ENCODE data around the gene COL11A2. TPM values are rescaled to one million over a fixed set of nuclear protein-coding genes. Genes with fewer than 3 reads are reported as not detected.

COL11A2 gene
- total and polyA plus RNA-seq, 8 donors = 0.15 to 3.1 (median 0.54) TPM

DNA sequence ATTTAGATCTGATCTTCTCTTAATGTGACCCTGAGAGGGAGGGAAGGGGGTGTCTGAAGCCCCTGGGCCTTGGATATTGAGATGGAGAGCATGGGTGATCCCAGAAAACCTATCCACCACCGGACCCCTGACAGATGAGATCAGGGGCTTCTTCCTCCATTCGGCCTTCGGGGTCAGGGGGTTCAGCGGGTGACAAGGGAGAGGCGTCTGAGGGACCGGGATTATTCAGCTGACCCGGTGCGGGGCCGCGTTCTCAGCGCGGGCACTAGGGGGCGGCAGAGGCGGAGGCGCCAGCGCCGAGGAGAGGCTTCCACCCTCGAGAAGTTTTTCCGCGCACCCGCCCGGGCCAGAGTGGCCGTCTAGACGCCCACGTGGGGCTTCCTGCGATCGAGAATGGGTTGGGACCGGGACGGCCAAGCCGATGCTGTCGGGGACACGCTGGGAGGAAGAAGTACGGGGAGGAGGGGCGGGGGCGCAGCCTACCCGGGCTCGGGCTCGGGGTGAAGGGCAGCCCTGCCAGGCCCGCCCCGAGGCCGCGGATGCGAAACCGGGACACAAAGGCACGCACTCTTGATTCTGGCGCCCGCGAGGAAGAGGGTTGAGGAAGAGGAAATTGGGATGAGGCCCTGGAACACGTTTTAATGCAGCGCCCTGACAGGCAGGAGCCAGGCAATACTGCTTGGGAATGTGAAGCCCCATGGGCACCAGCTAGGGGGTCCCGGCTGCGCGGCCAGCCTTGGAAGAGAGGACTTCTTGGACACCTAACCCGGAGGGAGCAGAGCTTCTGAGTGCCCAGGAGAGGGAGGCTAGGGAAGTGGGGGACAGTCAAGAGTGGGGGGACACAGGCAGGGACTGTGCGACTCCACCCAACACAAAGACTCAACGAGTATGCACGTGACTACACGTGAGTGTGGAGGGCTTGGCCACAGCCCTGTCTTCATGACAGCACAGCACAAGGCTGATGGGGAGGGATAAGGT lies 30.6 kb downstream of the COL11A2 start:
- H3K27me3 ChIP-seq = no peaks in the 10 kb centered on the region
- H3K9me3 ChIP-seq = no peaks in the 10 kb centered on the region
- no peak for FAIRE-seq
- intact Hi-C loops (cut with DNase I) = loop anchor here in 2 of 3 donors (5.0 to 10.0 kb wide), 2 partner anchors 73 to 86 kb away; no protein-coding TSS in a partner anchor
- no peaks in the 10 kb centered on the region for H3K36me3 ChIP-seq
- peak; percentile 71 to 95 (median 83) for DNase-seq
- 6 to 7% methylated on average over 51 to 58 of the region's 58 CpGs for WGBS, 2 donors
- H3K4me3 ChIP-seq = peak overlapping the region; percentile 36 to 48 (median 42)
- H3K4me1 ChIP-seq = no peaks in the 10 kb centered on the region
- H3K27ac ChIP-seq = no peak overlapping the region
- peak; percentile 90 to 96 (median 93) for TF ChIP-seq CTCF (IDR thresholded peaks at IDR 0.05)
- peak; percentile 96 to 98 (median 98) for ATAC-seq

DNA sequence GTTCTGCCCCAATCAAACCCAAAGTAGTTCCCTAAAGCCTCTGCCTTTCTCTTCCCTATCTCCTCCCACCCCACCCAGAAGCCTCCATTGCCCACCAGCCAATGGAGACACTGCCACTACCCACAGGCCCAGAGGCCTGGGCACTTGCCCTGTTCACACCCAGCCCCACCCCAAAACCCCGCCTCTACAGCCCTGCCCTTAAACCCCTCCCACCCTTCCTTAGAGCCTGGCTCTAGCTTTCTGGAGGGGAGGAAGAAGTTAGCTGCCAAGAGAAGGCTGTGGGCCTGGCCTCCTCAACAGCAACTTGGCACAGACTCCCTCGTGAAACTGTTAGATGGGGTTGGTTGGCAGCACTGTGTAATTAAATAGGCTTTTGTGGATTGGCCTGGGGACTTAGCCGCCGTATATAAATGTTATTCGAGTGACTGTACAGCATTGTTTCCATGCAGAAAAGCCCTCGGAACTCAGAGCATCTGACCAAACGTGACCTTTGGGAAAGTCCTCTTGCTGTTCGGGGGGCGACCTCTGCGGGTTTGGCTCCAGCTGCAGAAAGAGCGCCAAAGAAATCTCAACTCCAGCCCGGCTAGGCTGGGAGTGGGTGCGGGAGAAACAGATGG lies 31.4 kb downstream of the COL11A2 start:
- H3K36me3 ChIP-seq = no peaks in the 10 kb centered on the region
- H3K4me3 ChIP-seq = no peak overlapping the region
- no peak for TF ChIP-seq CTCF (IDR thresholded peaks at IDR 0.05)
- 35 to 41% methylated on average over 13 of the region's 13 CpGs for WGBS, 2 donors
- H3K9me3 ChIP-seq = no peaks in the 10 kb centered on the region
- H3K4me1 ChIP-seq = no peaks in the 10 kb centered on the region
- no peak for DNase-seq
- H3K27me3 ChIP-seq = no peaks in the 10 kb centered on the region
- no peak overlapping the region for H3K27ac ChIP-seq
- intact Hi-C loops (cut with DNase I) = loop anchor here in 2 of 3 donors (5.0 to 10.0 kb wide), 2 partner anchors 74 to 86 kb away; no protein-coding TSS in a partner anchor
- peak; percentile 61 for FAIRE-seq
- ATAC-seq = peak in 3 of 4 donors; percentile 34 to 52 (median 44)

DNA sequence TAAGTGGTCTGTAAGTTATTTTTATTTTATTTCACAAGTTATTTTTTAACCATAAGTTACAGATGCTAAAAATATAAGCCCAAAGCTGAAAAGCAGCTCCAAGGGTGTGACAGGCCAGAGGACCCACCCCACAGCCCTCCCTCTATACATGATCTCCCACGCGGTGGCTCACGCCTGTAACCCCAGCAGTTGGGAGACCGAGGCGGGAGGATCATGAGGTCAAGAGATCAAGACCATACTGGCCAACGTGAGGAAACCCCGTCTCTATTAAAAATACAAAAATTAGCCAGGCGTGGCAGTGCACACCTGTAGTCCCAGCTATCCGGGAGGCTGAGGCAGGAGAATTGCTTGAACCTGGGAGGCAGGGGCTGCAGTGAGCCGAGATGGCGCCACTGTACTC lies 32.2 kb downstream of the COL11A2 start:
- no peak for ATAC-seq
- no peak overlapping the region for H3K4me3 ChIP-seq
- H3K27ac ChIP-seq = no peak overlapping the region
- TF ChIP-seq CTCF (IDR thresholded peaks at IDR 0.05) = no peak
- H3K36me3 ChIP-seq = no peaks in the 10 kb centered on the region
- no peaks in the 10 kb centered on the region for H3K27me3 ChIP-seq
- intact Hi-C loops (cut with DNase I) = loop anchor here in 2 of 3 donors (5.0 to 10.0 kb wide), 2 partner anchors 75 to 87 kb away; no protein-coding TSS in a partner anchor
- no peak for FAIRE-seq
- WGBS, 2 donors = 76 to 84% methylated on average over 11 of the region's 11 CpGs
- H3K4me1 ChIP-seq = no peaks in the 10 kb centered on the region
- H3K9me3 ChIP-seq = no peaks in the 10 kb centered on the region
- no peak for DNase-seq

GRCh38 chr6:33156964-33157363 lies 35.3 kb downstream of the COL11A2 start:
- Histone ChIP-seq H3K27ac (no peak overlapping the region), H3K36me3 (no peaks in the 10 kb centered on the region), H3K27me3 (peaks cover 0 to 3% (median 0%) of the 10 kb centered on the region in 4 donors), H3K9me3 (no peaks in the 10 kb centered on the region), H3K4me3 (no peak overlapping the region), H3K4me1 (no peaks in the 10 kb centered on the region)
- intact Hi-C loops (cut with DNase I) = no loop called here
- TF ChIP-seq CTCF (IDR thresholded peaks at IDR 0.05) = no peak
- DNase-seq (no peak), FAIRE-seq (no peak), ATAC-seq (no peak)
- 63 to 90% methylated on average over 2 of the region's 2 CpGs for WGBS, 2 donors
